ENCODE data around the gene NELFA. TPM values are rescaled to one million over a fixed set of nuclear protein-coding genes. Genes with fewer than 3 reads are reported as not detected.
"Not testable (repeated sequence)": the region's sequence is repeated elsewhere in the genome, so short reads cannot be mapped to it uniquely, and the experiment has no call there.

Gene NELFA
- total RNA-seq, 2 experiments from 2014 or later = 32.2 to 35.6 TPM

GRCh38 chr4:2003361-2003760 lies 5.4 kb downstream of the NELFA start:
- H3K27ac Mint-ChIP-seq; POLR2A ChIA-PET; CTCF ChIA-PET; ATAC-seq; H3K4me3 Mint-ChIP-seq; DNase-seq; H3K27me3 Mint-ChIP-seq (ENCODE audit: low read depth): not testable (repeated sequence)
- H3K4me1 Mint-ChIP-seq (ENCODE audit: low read depth) = peaks cover 29% of the 10 kb centered on the region
- peaks cover 70% of the 10 kb centered on the region for H3K36me3 Mint-ChIP-seq (ENCODE audit: low read depth)
- peaks cover 20% of the 10 kb centered on the region for H3K9me3 Mint-ChIP-seq (ENCODE audit: insufficient read depth)

GRCh38 chr4:1999308-1999707 lies 9.5 kb downstream of the NELFA start:
- CTCF ChIA-PET, POLR2A ChIA-PET: not testable (repeated sequence)

GRCh38 chr4:1998296-1998695 lies 10.5 kb downstream of the NELFA start:
- ChIA-PET POLR2A (no interaction called here), CTCF (no interaction called here)
- H3K36me3 Mint-ChIP-seq (ENCODE audit: low read depth) = peaks cover 75% of the 10 kb centered on the region
- peaks cover 44% of the 10 kb centered on the region for H3K9me3 Mint-ChIP-seq (ENCODE audit: insufficient read depth)
- no peak for ATAC-seq
- no peak for DNase-seq
- H3K4me3 Mint-ChIP-seq = no peak overlapping the region
- no peak overlapping the region for H3K27ac Mint-ChIP-seq
- peaks cover 9% of the 10 kb centered on the region for H3K4me1 Mint-ChIP-seq (ENCODE audit: low read depth)
- no peaks in the 10 kb centered on the region for H3K27me3 Mint-ChIP-seq (ENCODE audit: low read depth)

More at GRCh38 chr4:1999308-1999707, 9.5 kb downstream of the NELFA start:
- not testable (repeated sequence) for DNase-seq; ATAC-seq; H3K4me1 Mint-ChIP-seq (ENCODE audit: low read depth); H3K4me3 Mint-ChIP-seq; H3K27ac Mint-ChIP-seq; H3K27me3 Mint-ChIP-seq (ENCODE audit: low read depth)
- Mint-ChIP-seq H3K9me3 (ENCODE audit: insufficient read depth) (peaks cover 44% of the 10 kb centered on the region), H3K36me3 (ENCODE audit: low read depth) (peaks cover 80% of the 10 kb centered on the region)

- H3K27ac Mint-ChIP-seq = no peak overlapping the region
- ChIA-PET CTCF (no interaction called here), POLR2A (no interaction called here)
- H3K9me3 Mint-ChIP-seq (ENCODE audit: insufficient read depth) = peaks cover 44% of the 10 kb centered on the region
- no peaks in the 10 kb centered on the region for H3K27me3 Mint-ChIP-seq (ENCODE audit: low read depth)
- H3K36me3 Mint-ChIP-seq (ENCODE audit: low read depth) = peaks cover 70% of the 10 kb centered on the region
- peaks cover 6% of the 10 kb centered on the region for H3K4me1 Mint-ChIP-seq (ENCODE audit: low read depth)
- DNase-seq (no peak), ATAC-seq (no peak)
- H3K4me3 Mint-ChIP-seq = no peak overlapping the region
Observed at GRCh38 chr4:1997712-1998111, 11.1 kb downstream of the NELFA start.

- H3K27ac Mint-ChIP-seq = no peak overlapping the region
- peaks cover 44% of the 10 kb centered on the region for H3K9me3 Mint-ChIP-seq (ENCODE audit: insufficient read depth)
- peaks cover 63% of the 10 kb centered on the region for H3K36me3 Mint-ChIP-seq (ENCODE audit: low read depth)
- CTCF ChIA-PET = interaction anchor here (0.6 to 1.4 kb wide), 2 partner anchors 13 to 251 kb away, joined by 3 to 5 read pairs; no protein-coding TSS in a partner anchor
- DNase-seq (no peak), ATAC-seq (no peak)
- H3K4me3 Mint-ChIP-seq = no peak overlapping the region
- H3K4me1 Mint-ChIP-seq (ENCODE audit: low read depth) = no peaks in the 10 kb centered on the region
- POLR2A ChIA-PET = interaction anchor here (1.3 kb wide), 1 partner anchor 11 kb away, joined by 3 read pairs; the partner anchor contains the start of gene NELFA
- no peaks in the 10 kb centered on the region for H3K27me3 Mint-ChIP-seq (ENCODE audit: low read depth)
Observed at GRCh38 chr4:1996866-1997611, 11.7 kb downstream of the NELFA start.

- H3K36me3 Mint-ChIP-seq (ENCODE audit: low read depth) = peaks cover 52% of the 10 kb centered on the region
- ChIA-PET POLR2A (no interaction called here), CTCF (no interaction called here)
- DNase-seq (no peak), ATAC-seq (no peak)
- no peak overlapping the region for H3K27ac Mint-ChIP-seq
- H3K27me3 Mint-ChIP-seq (ENCODE audit: low read depth) = no peaks in the 10 kb centered on the region
- H3K9me3 Mint-ChIP-seq (ENCODE audit: insufficient read depth) = peaks cover 37% of the 10 kb centered on the region
- H3K4me3 Mint-ChIP-seq = no peak overlapping the region
- H3K4me1 Mint-ChIP-seq (ENCODE audit: low read depth) = no peaks in the 10 kb centered on the region
Observed at GRCh38 chr4:1994938-1995337, 13.8 kb downstream of the NELFA start.

- H3K27me3 Mint-ChIP-seq (ENCODE audit: low read depth); H3K27ac Mint-ChIP-seq; DNase-seq; H3K4me1 Mint-ChIP-seq (ENCODE audit: low read depth); POLR2A ChIA-PET; ATAC-seq; CTCF ChIA-PET; H3K4me3 Mint-ChIP-seq: not testable (repeated sequence)
- peaks cover 28% of the 10 kb centered on the region for H3K9me3 Mint-ChIP-seq (ENCODE audit: insufficient read depth)
- peaks cover 44% of the 10 kb centered on the region for H3K36me3 Mint-ChIP-seq (ENCODE audit: low read depth)
Observed at GRCh38 chr4:1993718-1994516, 14.9 kb downstream of the NELFA start.

GRCh38 chr4:1993169-1993516 lies 15.6 kb downstream of the NELFA start:
- CTCF ChIA-PET = no interaction called here
- H3K27me3 Mint-ChIP-seq (ENCODE audit: low read depth) = no peaks in the 10 kb centered on the region
- peaks cover 36% of the 10 kb centered on the region for H3K36me3 Mint-ChIP-seq (ENCODE audit: low read depth)
- POLR2A ChIA-PET = no interaction called here
- H3K27ac Mint-ChIP-seq = no peak overlapping the region
- DNase-seq (no peak), ATAC-seq (no peak)
- no peak overlapping the region for H3K4me3 Mint-ChIP-seq
- peaks cover 21% of the 10 kb centered on the region for H3K9me3 Mint-ChIP-seq (ENCODE audit: insufficient read depth)
- H3K4me1 Mint-ChIP-seq (ENCODE audit: low read depth) = no peaks in the 10 kb centered on the region

GRCh38 chr4:1992468-1993168 lies 16.2 kb downstream of the NELFA start:
- peaks cover 16% of the 10 kb centered on the region for H3K9me3 Mint-ChIP-seq (ENCODE audit: insufficient read depth)
- ChIA-PET CTCF (no interaction called here), POLR2A (no interaction called here)
- H3K4me3 Mint-ChIP-seq = no peak overlapping the region
- no peak overlapping the region for H3K27ac Mint-ChIP-seq
- peaks cover 31% of the 10 kb centered on the region for H3K36me3 Mint-ChIP-seq (ENCODE audit: low read depth)
- no peak for DNase-seq
- no peak for ATAC-seq
- H3K4me1 Mint-ChIP-seq (ENCODE audit: low read depth) = no peaks in the 10 kb centered on the region
- H3K27me3 Mint-ChIP-seq (ENCODE audit: low read depth) = no peaks in the 10 kb centered on the region

GRCh38 chr4:1991596-1992434 lies 17.0 kb downstream of the NELFA start:
- CTCF ChIA-PET = no interaction called here
- H3K4me1 Mint-ChIP-seq (ENCODE audit: low read depth) = no peaks in the 10 kb centered on the region
- H3K9me3 Mint-ChIP-seq (ENCODE audit: insufficient read depth) = peaks cover 8% of the 10 kb centered on the region
- H3K4me3 Mint-ChIP-seq = no peak overlapping the region
- no peak overlapping the region for H3K27ac Mint-ChIP-seq
- ATAC-seq = no peak
- H3K36me3 Mint-ChIP-seq (ENCODE audit: low read depth) = peaks cover 23% of the 10 kb centered on the region
- H3K27me3 Mint-ChIP-seq (ENCODE audit: low read depth) = no peaks in the 10 kb centered on the region
- no peak for DNase-seq
- POLR2A ChIA-PET = no interaction called here

GRCh38 chr4:1991087-1991486 lies 17.7 kb downstream of the NELFA start:
- ChIA-PET CTCF (no interaction called here), POLR2A (no interaction called here)
- Mint-ChIP-seq H3K4me3 (no peak overlapping the region), H3K27ac (no peak overlapping the region), H3K27me3 (ENCODE audit: low read depth) (no peaks in the 10 kb centered on the region), H3K36me3 (ENCODE audit: low read depth) (peaks cover 18% of the 10 kb centered on the region), H3K4me1 (ENCODE audit: low read depth) (no peaks in the 10 kb centered on the region), H3K9me3 (ENCODE audit: insufficient read depth) (peaks cover 4% of the 10 kb centered on the region)
- no peak for DNase-seq
- no peak for ATAC-seq

All from activated CD8-positive, alpha-beta T cell treated with anti-CD3 and anti-CD28 coated beads, Interleukin-2, amount 10 ng/mL, durations not matched to agents 7 days and 5 days (primary cell).